ENCODE results near the gene CPEB4.

CPEB4 gene

DNA sequence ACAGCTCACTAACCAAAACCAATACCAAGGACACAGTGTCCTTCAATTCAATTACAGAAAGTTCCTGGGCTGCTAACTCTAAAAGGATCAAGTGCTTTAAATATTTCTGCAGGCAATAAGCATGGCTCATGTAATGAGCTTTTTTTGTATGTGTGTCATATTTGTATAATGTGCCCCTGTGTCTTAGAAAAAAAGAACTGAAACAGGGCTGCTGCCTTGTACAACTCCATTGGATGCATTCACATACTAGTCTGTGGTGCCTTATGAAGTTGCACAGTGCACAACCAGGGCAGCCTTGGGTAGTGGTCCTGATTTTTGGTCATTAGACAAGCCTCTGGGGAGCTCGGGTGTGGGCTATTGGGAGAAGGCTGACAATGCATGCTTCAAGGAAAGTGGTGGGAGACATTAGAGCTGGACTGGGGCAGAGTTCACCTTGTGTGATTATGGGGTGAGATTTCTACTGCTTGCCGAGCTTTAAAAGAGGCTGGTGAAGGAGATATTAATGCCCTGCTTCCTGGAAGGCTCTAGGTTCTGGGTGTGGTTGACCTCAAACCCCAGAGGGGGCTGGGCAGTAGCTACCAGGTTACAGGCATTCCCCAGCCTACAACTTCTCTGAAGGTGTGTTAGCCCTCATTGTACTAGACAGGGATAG is 3.6 kb upstream of the CPEB4 start:
- no peak for DNase-seq (ENCODE audit: low read depth, low spot score)

DNA sequence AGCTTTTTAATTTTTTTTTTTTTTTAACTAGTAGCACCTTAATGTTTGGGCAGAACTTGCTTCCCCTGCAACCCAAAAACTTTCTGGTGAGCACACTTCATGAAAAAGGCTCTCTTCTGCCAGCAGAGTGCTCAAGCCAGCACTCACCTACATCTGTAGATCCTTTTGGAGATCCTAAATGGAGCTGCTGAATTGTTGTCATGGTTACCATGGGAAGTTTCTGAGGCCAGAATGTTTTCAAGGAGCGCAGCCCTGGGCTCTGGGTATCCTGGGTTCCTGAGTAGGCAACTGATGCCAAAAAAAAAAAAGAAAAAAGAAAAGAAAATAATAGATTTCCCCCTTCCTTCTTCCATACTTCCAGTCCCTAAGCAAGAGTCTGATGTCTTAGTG is 3.1 kb upstream of the CPEB4 start:
- no peak for DNase-seq (ENCODE audit: low read depth, low spot score)

DNA sequence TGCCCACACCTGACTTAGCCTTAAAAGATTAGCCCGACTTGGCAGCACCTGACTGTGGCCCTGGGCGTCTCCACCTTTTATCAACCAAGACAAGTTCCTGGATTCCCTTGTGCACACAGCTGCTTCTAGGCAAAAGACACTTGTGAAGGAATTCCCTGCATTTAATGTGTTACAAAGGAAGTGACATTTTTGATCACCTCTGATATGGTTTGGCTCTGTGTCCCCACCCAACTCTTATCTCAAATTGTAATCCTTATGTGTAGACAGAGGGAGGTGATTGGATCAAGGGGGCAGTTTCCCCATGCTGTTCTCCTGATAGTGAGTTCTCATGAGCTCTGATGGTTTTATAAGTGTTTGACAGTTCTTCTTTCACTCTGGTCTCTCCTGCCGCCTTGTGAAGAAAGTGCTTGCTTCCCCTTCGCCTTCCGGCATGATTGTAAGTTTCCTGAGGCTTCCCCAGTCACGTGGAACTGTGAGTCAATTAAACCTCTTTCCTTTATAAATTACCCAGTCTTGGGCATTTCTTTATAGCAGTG is 2.6 kb upstream of the CPEB4 start:
- DNase-seq (ENCODE audit: low read depth, low spot score) = no peak

DNA sequence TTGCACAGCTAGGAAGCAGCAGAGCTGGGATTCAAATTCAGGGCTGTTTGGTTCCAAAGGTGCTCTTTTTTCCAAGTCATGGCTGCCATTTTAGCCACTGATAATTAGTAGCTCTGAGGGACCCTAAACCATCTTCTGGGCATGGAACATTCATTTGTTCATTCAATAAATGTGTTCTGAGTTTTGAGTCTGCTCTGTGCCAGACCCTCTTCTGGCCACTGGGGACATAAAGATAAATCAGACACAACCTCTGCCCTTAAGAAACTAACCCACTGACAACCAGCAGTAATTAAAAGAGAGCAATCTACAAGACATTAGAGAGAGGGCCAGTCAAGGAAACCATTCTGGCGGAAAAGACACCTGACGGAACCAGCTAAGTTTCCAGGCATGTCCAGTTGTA is 2.0 kb upstream of the CPEB4 start:
- DNase-seq (ENCODE audit: low read depth, low spot score) = no peak

DNA sequence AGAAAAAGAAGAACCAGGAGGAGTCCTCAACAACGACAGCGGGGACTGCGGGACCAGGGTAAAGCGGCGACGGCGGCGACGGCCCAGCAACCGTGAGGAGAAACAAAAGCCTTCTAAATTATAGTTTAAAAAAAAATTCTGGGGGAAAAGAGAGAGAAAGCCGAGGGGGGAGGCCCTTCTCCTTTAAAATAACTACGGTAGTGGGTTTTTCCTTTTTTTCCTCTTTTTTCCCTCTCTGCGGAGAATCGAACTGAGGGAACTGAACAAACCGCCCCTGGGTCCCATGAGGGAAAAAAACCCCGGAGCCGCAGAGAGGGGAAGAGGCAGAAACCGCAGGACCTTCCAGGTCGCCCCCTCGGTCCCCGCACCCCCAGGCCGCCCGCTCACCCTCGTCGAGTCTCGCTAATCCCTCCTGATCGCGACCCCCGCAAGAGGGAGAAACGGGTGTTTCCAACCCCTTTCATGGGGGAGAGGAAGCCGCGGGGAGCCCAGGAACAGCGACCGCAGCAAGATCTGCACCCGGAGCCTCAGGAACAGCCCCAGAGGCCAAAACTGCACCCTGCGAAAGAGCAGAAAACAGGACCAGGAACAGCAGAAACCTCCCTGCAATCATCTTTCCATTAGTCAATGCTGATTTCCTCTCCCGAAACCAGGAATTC is 453 bp downstream of the CPEB4 start:
- peak; percentile 41 for DNase-seq (ENCODE audit: low read depth, low spot score)

DNA sequence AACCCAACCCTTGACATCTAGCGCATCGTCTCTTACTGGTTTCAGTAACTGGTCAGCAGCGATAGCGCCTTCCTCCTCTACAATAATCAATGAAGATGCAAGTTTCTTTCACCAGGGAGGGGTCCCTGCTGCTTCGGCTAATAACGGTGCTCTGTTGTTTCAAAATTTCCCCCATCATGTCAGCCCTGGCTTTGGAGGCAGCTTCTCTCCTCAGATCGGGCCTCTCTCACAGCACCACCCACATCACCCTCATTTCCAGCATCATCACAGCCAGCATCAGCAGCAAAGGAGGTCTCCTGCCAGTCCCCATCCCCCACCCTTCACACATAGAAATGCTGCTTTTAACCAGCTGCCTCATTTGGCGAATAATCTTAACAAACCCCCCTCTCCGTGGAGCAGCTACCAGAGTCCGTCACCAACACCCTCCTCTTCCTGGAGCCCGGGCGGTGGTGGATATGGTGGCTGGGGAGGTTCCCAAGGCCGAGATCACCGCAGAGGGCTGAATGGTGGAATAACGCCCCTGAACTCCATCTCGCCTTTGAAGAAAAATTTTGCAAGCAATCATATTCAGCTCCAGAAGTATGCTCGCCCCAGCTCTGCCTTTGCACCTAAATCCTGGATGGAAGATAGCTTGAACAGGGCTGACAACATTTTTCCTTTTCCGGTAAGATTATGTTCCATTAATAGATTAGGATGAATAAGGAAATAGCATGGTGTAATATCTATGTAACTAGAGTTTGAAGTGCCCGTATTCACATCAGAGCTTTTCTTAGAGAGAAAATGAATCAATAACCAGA is 2.2 kb downstream of the CPEB4 start:
- peak; percentile 50 for DNase-seq (ENCODE audit: low read depth, low spot score)

DNA sequence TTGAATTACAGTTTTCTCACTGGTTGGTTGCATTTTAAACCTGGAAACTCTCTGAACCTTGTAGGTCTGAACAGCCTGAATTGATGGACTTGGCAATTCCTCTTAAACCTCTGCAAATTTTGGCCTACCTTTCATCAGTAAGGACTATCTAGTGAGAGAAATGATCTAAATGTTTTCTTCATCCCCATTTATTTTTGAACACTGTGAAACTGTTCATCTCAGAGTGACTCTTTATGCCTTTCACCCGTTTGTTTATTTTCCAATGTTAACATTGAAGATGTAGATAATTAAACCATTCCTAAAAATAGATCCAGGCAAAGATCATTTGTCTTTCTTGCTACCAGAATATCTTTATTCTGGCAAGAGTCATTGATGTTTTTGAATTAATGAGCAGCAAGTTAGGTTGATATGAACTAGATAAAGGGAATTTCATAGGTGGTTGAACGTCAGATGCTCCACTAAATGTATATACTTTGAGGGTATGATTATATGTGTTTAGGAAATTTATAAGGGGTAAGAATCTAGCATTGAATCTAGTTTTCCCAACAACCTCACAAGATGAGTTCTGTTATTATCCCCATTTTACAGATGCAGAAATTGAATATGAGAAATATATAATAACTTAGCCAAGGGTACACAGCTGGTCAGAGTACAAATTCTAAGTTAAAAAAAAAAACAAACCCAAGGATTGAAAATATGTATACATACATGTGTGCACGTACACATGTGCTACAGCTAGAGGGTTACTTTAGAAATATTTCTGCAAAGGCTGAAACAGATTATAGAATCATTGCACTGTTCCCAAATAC is 3.4 kb downstream of the CPEB4 start:
- no peak for DNase-seq (ENCODE audit: low read depth, low spot score)

DNA sequence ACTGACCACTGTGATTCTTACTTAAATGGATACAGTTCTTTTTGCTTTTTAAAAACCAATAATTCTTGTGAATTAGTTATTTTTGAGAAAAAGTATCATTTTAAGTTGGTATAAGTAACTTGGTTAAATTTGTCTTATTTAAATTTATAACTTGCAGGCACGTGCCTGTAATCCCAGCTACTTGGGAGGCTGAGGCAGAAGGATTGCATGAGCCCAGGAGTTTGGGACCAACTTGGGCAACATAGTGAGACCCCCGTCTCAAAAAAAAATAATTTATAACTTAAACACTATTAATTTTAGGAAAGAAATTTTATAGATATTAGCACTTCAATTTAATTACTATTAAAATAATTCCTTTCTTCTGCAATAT is 5.0 kb downstream of the CPEB4 start:
- DNase-seq (ENCODE audit: low read depth, low spot score) = no peak

DNA sequence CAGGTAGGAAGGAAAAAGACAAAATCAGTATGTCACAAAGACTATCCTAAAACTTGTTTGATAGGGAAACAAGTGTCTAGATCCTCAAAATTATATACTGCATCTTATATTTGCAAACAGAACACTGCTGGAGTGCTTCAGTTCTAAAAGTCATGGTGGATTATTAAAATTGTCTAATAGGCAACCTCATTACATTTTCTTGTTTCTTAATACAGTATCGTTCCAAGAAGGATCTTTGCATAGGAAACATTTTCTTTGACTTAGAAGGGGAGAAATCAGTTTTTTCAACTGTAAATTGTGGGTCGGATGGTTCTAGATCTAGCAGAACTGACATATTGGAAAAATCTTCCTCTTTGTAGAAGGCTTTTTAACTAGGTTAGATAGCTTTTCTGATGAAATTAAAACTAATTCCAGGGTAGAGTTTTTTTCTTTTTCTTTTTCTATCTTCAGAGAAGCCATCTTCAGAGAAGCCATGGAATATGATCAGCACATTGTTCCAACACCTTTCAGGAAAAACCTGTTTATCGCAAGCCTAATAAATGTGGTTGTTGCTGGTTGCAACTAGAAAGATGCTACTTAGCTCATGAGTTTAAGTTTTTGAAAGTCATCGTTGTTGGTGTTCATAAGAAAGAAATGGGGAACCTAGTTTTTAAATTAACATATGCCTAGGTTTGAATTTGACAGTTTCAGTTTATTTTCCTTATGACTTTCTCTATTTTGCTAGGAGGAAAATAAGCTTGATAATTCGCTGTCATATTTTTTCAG is 7.4 kb downstream of the CPEB4 start:
- no peak for DNase-seq (ENCODE audit: low read depth, low spot score)

DNA sequence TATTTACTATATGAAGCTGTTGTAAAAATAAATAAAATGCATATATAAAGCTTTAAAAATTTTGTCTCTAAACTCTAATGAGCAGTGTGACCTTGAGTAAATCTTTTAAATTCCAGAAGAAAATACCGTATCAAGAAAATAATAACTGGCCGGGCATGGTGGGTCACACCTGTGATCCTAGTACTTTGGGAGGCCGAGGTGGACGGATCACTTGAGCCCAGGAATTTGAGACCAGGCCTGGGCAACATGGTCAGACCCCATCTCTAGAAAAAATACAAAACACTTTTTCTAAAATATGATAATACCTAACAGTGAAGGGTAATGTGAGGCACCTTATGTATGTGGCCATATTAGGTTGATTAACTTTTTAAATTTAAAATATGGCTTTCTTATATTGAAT is 8.5 kb downstream of the CPEB4 start:
- DNase-seq (ENCODE audit: low read depth, low spot score) = no peak

DNA sequence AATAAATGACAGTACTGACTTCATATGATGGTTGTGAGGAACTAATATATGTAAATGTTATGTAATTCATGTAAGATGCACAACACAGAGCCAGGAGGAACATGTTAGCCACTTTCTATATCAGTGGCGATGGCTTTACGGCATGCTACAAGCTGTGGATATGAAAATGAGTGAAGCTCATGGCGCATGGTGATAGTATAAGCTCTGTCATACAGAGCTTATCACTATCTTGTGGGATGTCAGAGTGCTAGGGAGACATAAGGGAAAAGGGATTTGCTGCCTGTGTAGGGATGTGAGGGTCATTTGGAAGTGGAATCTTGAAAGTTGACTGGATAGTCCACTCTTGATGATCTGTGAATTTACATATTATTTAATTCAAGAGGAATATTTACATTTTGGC is 13.6 kb downstream of the CPEB4 start:
- DNase-seq (ENCODE audit: low read depth, low spot score) = no peak

DNA sequence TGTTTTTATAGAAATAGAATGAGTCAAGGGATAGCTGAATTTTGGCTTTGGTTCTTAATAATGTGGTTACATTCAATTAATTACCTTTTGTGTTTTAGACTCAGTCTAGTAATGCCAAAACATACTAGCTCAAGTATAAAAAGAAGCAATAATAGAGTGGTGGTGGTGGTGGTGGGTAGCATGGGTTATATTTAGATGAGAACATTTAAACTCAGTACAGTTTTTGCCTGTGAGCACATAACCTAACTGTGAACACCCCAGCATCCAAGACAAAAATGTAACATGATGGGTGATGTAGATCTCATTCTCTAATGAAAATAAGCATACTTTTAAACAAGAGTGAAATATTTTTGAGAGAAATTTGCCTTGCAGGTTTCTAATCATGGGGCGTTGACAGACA is 14.2 kb downstream of the CPEB4 start:
- no peak for DNase-seq (ENCODE audit: low read depth, low spot score)

DNA sequence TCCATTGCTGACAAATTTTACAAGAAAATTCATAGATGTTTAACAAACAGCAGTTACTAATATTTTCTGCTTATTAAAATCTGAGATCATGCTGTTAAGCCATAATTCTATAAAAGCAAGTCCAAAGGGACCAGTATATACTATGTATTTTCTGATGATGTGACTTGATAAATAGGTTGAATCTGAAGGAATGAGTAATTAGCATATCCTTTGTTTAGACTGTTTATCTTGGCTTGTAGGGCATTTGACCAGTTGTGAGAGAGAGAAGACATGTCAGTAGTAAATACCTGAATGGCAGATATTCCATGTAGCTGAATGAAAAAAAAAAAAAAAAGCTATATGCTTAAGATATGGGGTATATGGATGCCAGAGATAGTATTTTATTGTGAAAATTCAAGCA is 14.6 kb downstream of the CPEB4 start:
- DNase-seq (ENCODE audit: low read depth, low spot score) = peak; percentile 49

DNA sequence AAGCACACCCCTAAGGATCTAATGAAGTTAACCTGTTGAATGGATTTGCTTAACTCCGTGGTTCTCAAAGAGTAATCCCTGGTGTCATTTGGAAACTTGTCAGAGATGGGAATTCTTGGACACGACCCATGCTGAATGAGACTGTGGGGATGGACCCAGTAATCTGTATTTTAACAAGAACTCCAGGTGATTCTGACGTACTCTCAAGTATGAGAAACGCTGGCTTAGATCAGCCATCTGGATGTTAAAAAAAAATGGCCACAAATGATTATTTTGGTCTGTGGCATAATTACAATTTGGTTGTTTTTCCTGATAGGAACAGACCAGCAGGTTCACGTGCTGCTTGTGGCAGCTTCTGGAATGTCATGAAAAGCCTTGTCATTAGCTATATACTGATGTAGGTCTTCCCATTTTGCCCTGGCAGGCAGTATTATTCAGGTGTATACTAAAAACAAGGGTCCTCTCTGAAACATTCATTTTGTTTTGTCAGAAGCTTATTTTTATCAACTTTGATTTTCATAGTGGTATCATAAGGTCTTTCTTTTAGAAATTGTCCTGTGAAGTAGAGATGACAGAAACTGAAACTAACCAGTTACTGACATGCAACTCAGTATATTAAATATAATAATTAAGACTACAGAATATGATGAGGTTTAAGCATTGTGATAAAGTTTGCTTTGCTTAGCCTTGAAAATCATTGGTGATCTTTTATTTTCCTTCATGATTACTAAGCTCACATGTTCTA is 15.4 kb downstream of the CPEB4 start:
- no peak for DNase-seq (ENCODE audit: low read depth, low spot score)

DNA sequence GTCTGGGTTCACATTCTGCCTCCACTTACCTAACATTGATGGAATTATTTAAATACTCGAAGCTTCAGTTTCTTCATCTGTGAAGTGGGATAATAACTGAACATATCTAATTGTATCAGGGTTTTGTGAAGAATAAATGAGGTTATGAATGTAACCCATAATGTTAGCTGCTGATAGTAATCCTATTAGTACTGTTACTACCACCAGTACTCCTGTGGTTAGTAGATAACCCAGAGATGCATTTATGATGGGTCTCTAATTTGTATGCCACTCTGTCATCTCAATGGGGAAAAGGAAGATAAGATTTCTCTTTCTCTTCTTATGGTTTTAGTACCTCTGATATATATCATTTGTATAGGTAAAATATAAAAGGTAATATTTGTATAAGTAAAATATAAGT is 16.0 kb downstream of the CPEB4 start:
- no peak for DNase-seq (ENCODE audit: low read depth, low spot score)

DNA sequence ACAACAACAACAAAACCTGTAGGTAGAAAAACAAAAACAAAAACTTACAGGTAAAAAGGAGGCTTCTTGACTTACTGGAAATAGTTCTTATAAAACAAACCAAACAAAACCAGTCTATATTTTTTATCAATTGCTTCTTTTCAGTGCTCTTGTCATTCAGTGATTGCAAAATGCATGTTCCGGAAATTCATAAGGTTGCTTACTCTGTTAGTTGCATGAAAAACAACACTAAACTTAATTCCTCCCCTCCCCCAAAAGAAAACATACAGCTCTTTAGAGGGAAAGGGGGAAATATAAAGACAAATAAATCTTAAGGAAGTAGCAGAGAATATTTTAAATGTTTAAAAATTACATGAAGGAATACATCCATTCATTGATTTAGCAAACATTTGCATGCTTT is 19.1 kb downstream of the CPEB4 start:
- DNase-seq (ENCODE audit: low read depth, low spot score) = no peak

DNA sequence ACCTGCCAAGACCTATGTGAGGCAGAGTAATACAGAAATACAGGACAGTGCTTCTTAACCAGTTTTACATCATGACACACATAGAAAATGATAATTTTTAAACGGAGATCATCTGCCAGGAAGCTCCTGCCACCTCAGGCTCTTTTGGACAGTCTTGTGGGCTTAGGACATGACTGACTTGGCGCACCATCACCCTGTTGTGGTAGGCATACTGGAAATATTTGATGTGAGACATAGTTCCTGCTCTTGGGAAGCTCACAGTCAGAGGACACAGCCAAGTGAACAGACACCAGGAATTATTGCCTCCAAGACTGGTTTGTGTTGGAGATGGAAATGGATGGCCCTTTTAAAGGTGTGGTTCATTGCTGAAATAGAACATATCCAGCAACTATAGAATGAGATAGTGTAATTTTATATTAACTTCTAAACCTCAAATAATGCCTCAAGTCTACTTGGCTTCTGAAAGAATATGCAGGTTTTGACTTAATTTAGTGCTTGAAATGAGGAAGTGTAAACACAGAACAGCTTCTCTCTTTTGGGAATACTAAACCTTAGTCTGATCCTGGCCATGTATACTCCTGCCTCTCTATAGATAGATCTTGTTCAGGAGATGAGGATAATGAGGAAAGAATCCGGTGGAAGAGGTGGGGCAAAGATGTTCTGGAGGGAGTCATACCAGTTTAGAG is 19.7 kb downstream of the CPEB4 start:
- DNase-seq (ENCODE audit: low read depth, low spot score) = peak; percentile 44

DNA sequence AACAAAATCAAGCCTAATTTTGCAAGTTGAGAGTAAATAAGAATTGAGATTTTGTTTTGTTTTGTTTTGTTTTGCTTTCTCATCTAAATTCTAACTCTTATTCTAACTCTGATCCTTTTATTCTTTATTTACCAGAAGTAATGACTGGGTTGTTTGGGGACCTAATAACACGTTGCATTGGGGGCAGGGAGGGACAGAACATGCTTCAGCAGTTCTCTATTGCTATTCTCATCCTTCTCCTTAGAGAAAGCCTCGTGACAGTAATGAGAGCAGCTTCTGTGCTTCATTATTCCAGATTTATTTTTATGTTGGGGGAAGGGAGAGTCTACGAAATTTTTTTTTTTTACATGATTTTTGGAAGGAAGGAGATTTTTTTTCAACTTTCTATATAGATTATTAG is 21.1 kb downstream of the CPEB4 start:
- no peak for DNase-seq (ENCODE audit: low read depth, low spot score)

DNA sequence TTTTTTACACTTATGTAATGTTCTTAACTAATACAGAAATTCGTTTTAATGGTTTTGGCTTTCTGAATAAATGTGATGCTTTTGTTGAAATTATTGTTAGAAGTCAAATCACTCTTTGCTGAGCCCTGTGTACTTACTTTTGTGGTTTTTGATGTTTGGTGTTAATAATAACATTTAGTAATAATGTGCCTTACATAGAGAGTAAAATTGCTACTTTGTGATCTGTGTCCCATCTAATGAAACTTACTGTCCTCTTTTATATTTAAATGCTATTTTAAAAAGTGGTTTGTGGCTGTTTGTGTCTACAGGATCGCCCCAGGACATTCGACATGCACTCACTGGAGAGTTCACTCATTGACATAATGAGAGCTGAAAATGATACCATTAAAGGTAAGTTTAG is 22.1 kb downstream of the CPEB4 start:
- no peak for DNase-seq (ENCODE audit: low read depth, low spot score)

DNA sequence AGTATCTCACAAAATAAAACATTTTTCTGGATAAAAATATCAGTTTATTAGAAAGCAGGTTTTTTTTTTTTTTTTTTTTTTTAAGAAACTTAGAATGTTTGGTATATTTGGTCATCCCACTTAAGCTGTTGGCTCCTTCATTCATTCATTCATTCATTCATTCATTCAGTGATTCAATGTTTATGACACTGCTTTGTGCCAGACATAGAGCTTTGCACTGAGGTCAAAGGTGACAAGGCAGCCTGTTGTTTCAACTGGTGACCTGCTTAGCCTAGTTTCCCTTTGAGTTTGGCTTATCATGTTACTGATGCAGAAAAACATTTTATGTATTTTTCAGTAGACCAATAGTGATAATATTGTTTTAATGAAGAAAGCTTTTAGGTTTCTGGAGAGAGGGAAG is 23.5 kb downstream of the CPEB4 start:
- no peak for DNase-seq (ENCODE audit: low read depth, low spot score)
